AG04449 (cell line): Measurements from ENCODE around the gene PACRGL.
"Not testable (repeated sequence)": the region's sequence is repeated elsewhere in the genome, so short reads cannot be mapped to it uniquely, and the experiment has no call there.

Source experiments
- CTCF ChIA-PET: fragments of 350-600 bp; formaldehyde crosslinking; extraction: SDS; loops from one replicate; lab custom pipeline; 2021; ENCODE audit warnings: antibody characterized with exemption; lab: Yijun Ruan, JAX
- POLR2A ChIA-PET: fragments of 400-600, 350-600 bp; formaldehyde crosslinking; extraction: SDS; loops from one replicate; lab custom pipeline; 2020; ENCODE audit warnings: antibody characterized with exemption, inconsistent platforms; lab: Yijun Ruan, JAX
- DNase-seq: peaks from one replicate; pipeline ENCODE4 v3.0.0-alpha.2; 2010; ENCODE audit warnings: low read depth, low spot score
- H3K4me3 ChIP-seq: 2 replicates; pipeline ENCODE4 v1.5.1; 2011; ENCODE audit warnings: low read depth, mild to moderate bottlenecking, control low read depth, low read length
- TF ChIP-seq, protein P1 (sequence below): IDR thresholded peaks from one replicate; pipeline ENCODE4 v1.5.1; 2011; ENCODE audit warnings: mild to moderate bottlenecking, moderate library complexity, low read length, control low read depth, inconsistent platforms; ENCODE audit not compliant: insufficient read depth; ENCODE audit errors: missing control alignments

Gene PACRGL

DNA sequence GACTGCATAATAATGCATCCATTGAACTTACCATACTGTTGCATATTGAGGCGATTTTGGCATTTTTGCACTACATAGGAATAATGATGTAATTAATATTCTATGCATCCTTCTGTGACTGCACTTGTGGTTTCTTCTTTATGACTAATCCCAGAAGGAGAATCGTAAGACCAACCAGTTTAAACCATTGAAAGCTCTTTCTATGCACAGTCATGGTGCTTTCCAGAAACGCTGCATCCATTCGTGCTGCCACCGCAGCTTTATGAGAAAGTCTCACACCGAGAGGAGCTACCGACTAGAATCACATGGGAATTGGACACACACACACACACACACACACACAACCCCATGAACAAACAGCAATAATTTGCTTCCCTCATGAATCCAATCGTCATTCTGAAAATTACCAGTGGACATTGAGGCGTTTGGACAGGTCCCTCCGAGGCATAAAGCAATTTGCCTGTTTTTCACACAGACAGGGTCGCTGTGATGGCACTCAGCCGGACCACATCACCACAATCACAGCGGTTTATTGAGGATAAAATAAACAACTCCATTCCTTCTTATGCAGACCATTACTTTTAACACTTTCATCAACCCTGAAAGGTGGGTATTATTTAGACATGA, 64.2 kb downstream of the PACRGL start:
- ChIA-PET CTCF (interaction anchor here (1.3 to 2.6 kb wide), 2 partner anchors 9 to 10 kb away, joined by 5 to 11 read pairs; no protein-coding TSS in a partner anchor), POLR2A (no interaction called here)
- no peak for DNase-seq
- TF ChIP-seq, protein P1, sequence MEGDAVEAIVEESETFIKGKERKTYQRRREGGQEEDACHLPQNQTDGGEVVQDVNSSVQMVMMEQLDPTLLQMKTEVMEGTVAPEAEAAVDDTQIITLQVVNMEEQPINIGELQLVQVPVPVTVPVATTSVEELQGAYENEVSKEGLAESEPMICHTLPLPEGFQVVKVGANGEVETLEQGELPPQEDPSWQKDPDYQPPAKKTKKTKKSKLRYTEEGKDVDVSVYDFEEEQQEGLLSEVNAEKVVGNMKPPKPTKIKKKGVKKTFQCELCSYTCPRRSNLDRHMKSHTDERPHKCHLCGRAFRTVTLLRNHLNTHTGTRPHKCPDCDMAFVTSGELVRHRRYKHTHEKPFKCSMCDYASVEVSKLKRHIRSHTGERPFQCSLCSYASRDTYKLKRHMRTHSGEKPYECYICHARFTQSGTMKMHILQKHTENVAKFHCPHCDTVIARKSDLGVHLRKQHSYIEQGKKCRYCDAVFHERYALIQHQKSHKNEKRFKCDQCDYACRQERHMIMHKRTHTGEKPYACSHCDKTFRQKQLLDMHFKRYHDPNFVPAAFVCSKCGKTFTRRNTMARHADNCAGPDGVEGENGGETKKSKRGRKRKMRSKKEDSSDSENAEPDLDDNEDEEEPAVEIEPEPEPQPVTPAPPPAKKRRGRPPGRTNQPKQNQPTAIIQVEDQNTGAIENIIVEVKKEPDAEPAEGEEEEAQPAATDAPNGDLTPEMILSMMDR: no peak
- no peak overlapping the region for H3K4me3 ChIP-seq

DNA sequence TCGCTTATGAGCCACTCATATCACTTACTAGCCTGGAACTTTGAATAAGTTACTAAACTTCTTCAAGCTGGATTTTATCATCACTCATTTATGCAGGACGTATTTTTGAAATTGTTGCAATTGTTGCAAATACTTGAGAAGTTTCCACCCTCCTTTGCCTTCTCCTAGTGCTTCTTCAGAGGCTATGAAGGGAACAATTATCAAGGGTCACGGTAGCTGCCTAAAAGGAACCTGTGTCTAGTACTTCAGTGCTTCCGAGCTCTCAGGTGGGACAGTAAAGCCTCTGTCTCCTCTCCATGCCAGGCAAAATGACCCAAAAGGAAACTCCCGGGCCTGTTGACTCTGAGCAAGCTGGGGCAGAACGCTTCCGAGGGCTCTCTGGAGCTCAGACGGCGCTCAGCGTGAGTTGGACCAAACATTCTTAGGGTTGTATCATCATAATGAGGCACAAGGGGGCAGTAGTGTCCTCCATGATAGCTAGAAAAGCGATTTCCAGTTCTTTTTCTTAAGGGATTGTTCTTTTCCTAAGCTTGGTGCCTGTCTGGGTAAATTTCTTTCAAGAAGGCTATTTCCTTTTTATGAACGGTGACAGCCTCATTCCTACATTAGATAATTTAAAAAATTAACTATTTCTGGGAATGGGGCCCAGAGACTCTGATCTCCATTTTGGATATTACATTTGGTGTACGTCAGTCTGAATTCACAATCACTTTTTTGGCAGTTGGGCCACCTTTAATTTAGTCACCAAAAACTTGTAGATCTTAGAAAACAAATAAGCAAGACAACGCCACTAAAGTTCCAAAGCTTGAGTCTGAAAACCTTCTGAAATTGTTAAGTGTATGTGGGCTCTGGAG, 73.1 kb downstream of the PACRGL start:
- CTCF ChIA-PET: interaction anchor here (0.9 to 6.4 kb wide), 24 partner anchors 7 to 1637 kb away, joined by 3 to 108 read pairs (median 4); no protein-coding TSS in a partner anchor
- DNase-seq: peak; percentile 5
- POLR2A ChIA-PET: no interaction called here
- TF ChIP-seq, protein P1: peak; percentile 57
- no peak overlapping the region for H3K4me3 ChIP-seq

DNA sequence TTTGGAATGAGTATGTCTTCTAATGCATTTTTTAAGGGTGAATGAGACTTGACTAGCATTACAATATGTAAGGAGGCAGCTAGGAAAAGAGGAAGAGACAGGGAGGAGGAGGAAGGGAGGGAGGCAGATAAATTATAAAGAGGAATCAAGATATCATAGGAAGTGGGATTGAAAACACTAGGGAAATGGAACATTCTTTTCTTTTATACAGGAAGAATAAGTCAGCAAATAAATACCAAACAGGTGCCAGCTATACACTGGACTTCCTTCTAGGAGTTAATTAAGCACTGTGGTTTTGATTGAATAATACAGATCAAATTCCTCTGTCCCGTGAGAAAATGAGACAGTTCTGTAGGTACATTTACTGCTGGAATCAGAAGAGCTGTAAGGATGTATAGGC, 78.6 kb downstream of the PACRGL start:
- no peak for DNase-seq
- TF ChIP-seq, protein P1: no peak
- ChIA-PET POLR2A (no interaction called here), CTCF (no interaction called here)
- no peak overlapping the region for H3K4me3 ChIP-seq

DNA sequence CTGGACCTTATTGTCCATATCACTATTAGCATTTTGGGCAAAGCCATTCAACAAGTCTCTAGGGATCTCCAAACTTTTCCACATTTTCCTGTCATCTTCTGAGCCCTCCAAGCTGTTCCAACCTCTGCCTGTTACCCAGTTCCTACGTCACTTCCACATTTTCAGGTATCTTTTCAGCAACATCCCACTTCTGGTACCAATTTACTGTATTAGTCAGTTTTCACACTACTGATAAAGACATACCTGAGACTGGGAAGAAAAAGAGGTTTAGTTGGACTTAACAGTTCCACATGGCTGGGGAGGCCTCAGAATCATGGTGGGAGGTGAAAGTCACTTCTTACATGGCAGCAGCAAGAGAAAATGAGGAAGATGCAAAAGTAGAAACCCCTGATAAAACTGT, 82.9 kb downstream of the PACRGL start:
- POLR2A ChIA-PET, H3K4me3 ChIP-seq, DNase-seq: not testable (repeated sequence)
- CTCF ChIA-PET: interaction anchor here (3.3 kb wide), 1 partner anchor 10 kb away, joined by 16 read pairs; no protein-coding TSS in a partner anchor

DNA sequence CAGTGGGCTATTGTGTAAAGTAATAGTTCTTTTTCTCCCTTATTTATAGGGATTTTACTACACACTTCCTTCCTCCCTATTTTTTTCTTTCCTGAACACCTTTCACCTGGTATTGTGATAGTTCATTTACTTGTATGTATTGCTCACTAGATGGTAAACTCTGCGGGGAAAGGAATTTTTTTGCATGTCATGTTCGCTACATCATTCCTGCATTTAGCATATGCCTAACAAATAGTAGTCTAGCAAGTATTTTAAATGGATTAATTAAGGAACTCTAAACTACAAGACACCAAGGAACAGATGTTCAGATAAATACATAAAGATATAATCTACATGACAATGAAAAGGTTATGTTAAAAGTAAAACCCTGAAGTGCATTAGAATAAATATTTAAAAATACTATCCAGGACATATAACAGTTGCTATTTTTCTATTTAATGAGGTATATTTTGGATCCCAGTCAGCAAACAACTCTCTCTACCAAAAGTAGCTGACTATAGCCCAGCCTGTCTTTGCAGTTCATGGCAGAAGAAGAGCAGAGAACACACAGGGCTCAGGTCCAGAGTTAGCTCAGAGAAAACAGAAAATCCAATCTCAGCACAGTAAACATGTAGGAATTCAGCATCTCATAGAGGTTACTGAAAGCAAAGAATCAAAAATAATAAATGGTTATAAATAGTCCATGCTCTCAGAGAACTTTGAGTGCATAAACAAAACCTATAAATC, 87.8 kb downstream of the PACRGL start:
- POLR2A ChIA-PET: no interaction called here

More for the DNA sequence above, 87.8 kb downstream of the PACRGL start:
- no peak overlapping the region for H3K4me3 ChIP-seq
- DNase-seq: no peak
- CTCF ChIA-PET: interaction anchor here (2.9 kb wide), 1 partner anchor 15 kb away, joined by 13 read pairs; no protein-coding TSS in a partner anchor
- TF ChIP-seq, protein P1: no peak
